HepG2 (cell line): Measurements from ENCODE around the gene TUBGCP3. TPM values are rescaled to one million over a fixed set of nuclear protein-coding genes. Genes with fewer than 3 reads are reported as not detected.
A peak's percentile ranks its signal among the peaks of the same experiment; 100 is the strongest.

Experiments used
- ATF2 ChIP-seq: sonication (generic); formaldehyde crosslinking; IDR thresholded peaks from 2 replicates; pipeline ENCODE4 v1.4.0; 2020; ENCODE audit warnings: missing genetic modification reagents
- ATF7 ChIP-seq, 2 experiments: fragments of 450-650 bp in 1 of 2; sonication (generic) in 1 of 2; formaldehyde crosslinking in 1 of 2; IDR thresholded peaks; 2 replicates each; pipeline versions ENCODE4 v1.4.0 to v1.6.1; 2016 to 2020; ENCODE audit warnings: antibody characterized with exemption in 1 of 2, mild to moderate bottlenecking in 1 of 2, missing genetic modification reagents in 1 of 2
- CAMTA2 ChIP-seq: sonication (generic); formaldehyde crosslinking; IDR thresholded peaks from 2 replicates; pipeline ENCODE4 v1.4.0; 2020; ENCODE audit warnings: mild to moderate bottlenecking, missing genetic modification reagents, borderline replicate concordance
- CCDC6 ChIP-seq: sonication (generic); formaldehyde crosslinking; IDR thresholded peaks from 2 replicates; pipeline ENCODE4 v1.8.1; 2022; ENCODE audit warnings: mild to moderate bottlenecking, missing genetic modification reagents, moderate library complexity
- FOXC1 ChIP-seq: sonication (generic); formaldehyde crosslinking; IDR thresholded peaks from 2 replicates; pipeline ENCODE4 v1.8.0; 2022; ENCODE audit warnings: mild to moderate bottlenecking, missing genetic modification reagents, borderline replicate concordance
- PRMT3 ChIP-seq: sonication (generic); formaldehyde crosslinking; IDR thresholded peaks from 2 replicates; pipeline ENCODE4 v1.8.1; 2022; ENCODE audit warnings: low read depth, mild to moderate bottlenecking, moderate library complexity, missing genetic modification reagents, borderline replicate concordance
- REXO4 ChIP-seq: sonication (generic); formaldehyde crosslinking; IDR thresholded peaks from 2 replicates; pipeline ENCODE4 v1.8.0; 2022; ENCODE audit warnings: missing genetic modification reagents, mild to moderate bottlenecking, borderline replicate concordance
- SALL2 ChIP-seq: sonication (generic); formaldehyde crosslinking; IDR thresholded peaks from 2 replicates; pipeline ENCODE4 v1.8.1; 2023; ENCODE audit warnings: mild to moderate bottlenecking, missing genetic modification reagents, inconsistent platforms
- TBX3 ChIP-seq: fragments of 450-650 bp; IDR thresholded peaks from 2 replicates; pipeline ENCODE4 v1.6.1; 2017; ENCODE audit warnings: antibody characterized with exemption, mild to moderate bottlenecking, inconsistent platforms, borderline replicate concordance
- TCF12 ChIP-seq, 2 experiments: fragments of 450-650 bp in 1 of 2; sonication (generic) in 1 of 2; formaldehyde crosslinking in 1 of 2; IDR thresholded peaks; 2 replicates each; pipeline versions ENCODE4 v1.6.1 to v1.8.0; 2017 to 2022; ENCODE audit warnings: antibody characterized with exemption in 1 of 2, mild to moderate bottlenecking in 1 of 2, missing genetic modification reagents in 1 of 2, moderate library complexity in 1 of 2
- THAP8 ChIP-seq: sonication (generic); formaldehyde crosslinking; IDR thresholded peaks from 2 replicates; pipeline ENCODE4 v1.5.1; 2020; ENCODE audit warnings: missing genetic modification reagents, mild to moderate bottlenecking, borderline replicate concordance
- ZFP41 ChIP-seq: sonication (generic); formaldehyde crosslinking; IDR thresholded peaks from 2 replicates; pipeline ENCODE4 v1.4.0; 2020; ENCODE audit warnings: mild to moderate bottlenecking, missing genetic modification reagents, borderline replicate concordance
- ZFYVE20 ChIP-seq: sonication (generic); formaldehyde crosslinking; IDR thresholded peaks from 2 replicates; pipeline ENCODE4 v1.8.0; 2023; ENCODE audit warnings: low read depth, mild to moderate bottlenecking, moderate library complexity, missing genetic modification reagents, borderline replicate concordance
- ZNF335 ChIP-seq: sonication (generic); formaldehyde crosslinking; IDR thresholded peaks from 2 replicates; pipeline ENCODE4 v1.4.0; 2020; ENCODE audit warnings: missing genetic modification reagents
- ZNF577 ChIP-seq: sonication (generic); formaldehyde crosslinking; IDR thresholded peaks from 2 replicates; pipeline ENCODE4 v1.4.0; 2020; ENCODE audit warnings: mild to moderate bottlenecking, low read depth, missing genetic modification reagents, borderline replicate concordance
- ZNF704 ChIP-seq: sonication (generic); formaldehyde crosslinking; IDR thresholded peaks from 2 replicates; pipeline ENCODE4 v1.8.1; 2023; ENCODE audit warnings: mild to moderate bottlenecking, inconsistent platforms, moderate library complexity, missing genetic modification reagents, borderline replicate concordance
- polyA plus RNA-seq, 8 experiments: library from polyadenylated mRNA; depleted of rRNA in 3 of 8; stranded (reverse) in 7 of 8; unstranded in 1 of 8; fragments of >200 nt; fragmentation: Illumina TruSeq in 4 of 8; extraction: Trizol in 4 of 8; gene quantifications; 2 replicates each; pipeline versions ENCODE4 v1.2.1 to v1.2.3, GENCODE V29; 2011 to 2016; ENCODE audit warnings: low read depth in 4 of 8, missing spikeins in 1 of 8, mixed read lengths in 1 of 8; ENCODE audit not compliant: insufficient read depth in 1 of 8
- total RNA-seq, 5 experiments: library from RNA; depleted of rRNA; stranded (reverse); fragments of >200 nt; fragmentation: Illumina TruSeq; extraction: Trizol; gene quantifications; 2 replicates each; pipeline ENCODE4 v1.2.3, GENCODE V29; 2016; ENCODE audit warnings: low read depth in 1 of 5
- TF ChIP-seq, protein P1 (sequence below): fragments of 450-650 bp; IDR thresholded peaks from 2 replicates; pipeline ENCODE4 v1.6.1; 2016
- TF ChIP-seq, protein P2 (sequence below): sonication (generic); formaldehyde crosslinking; IDR thresholded peaks from 2 replicates; pipeline ENCODE4 v1.9.0; 2022; ENCODE audit warnings: missing genetic modification reagents, mild to moderate bottlenecking, borderline replicate concordance
- TF ChIP-seq, protein P3 (sequence below): sonication (generic); formaldehyde crosslinking; IDR thresholded peaks from 2 replicates; pipeline ENCODE4 v1.8.0; 2022; ENCODE audit warnings: missing genetic modification reagents, mild to moderate bottlenecking, inconsistent platforms, borderline replicate concordance

TUBGCP3 gene
- total and polyA plus RNA-seq, 2 of the 13 experiments (the other 11 are each of a cell fraction or from before 2014, with no cell fraction given), result 12.6 to 15.5 TPM

GRCh38 chr13:112587764-112588489 lies at the start of gene TUBGCP3 (continued):
- peak; percentile 91 for TF ChIP-seq ZFP41
- TF ChIP-seq CAMTA2 (CRISPR knock-in tag), result no peak
- peak; percentile 81; the same call in 1 of the 2 replicates for TF ChIP-seq PRMT3 (CRISPR knock-in tag)
- peak; percentile 94 for TF ChIP-seq CCDC6
- TF ChIP-seq ZNF704 (CRISPR knock-in tag), result peak; percentile 99
- no peak for TF ChIP-seq TCF12 (IDR thresholded peaks at IDR 0.05)
- peak; percentile 47; the same call in 1 of the 2 replicates for TF ChIP-seq TCF12 (CRISPR knock-in tag; IDR thresholded peaks at IDR 0.05)
- TF ChIP-seq REXO4 (CRISPR knock-in tag), result 0 out of 2 replicates have a peak, but pooled peaks have one; percentile 82
- TF ChIP-seq ZNF335 (CRISPR knock-in tag), result no peak
- TF ChIP-seq, protein P1, sequence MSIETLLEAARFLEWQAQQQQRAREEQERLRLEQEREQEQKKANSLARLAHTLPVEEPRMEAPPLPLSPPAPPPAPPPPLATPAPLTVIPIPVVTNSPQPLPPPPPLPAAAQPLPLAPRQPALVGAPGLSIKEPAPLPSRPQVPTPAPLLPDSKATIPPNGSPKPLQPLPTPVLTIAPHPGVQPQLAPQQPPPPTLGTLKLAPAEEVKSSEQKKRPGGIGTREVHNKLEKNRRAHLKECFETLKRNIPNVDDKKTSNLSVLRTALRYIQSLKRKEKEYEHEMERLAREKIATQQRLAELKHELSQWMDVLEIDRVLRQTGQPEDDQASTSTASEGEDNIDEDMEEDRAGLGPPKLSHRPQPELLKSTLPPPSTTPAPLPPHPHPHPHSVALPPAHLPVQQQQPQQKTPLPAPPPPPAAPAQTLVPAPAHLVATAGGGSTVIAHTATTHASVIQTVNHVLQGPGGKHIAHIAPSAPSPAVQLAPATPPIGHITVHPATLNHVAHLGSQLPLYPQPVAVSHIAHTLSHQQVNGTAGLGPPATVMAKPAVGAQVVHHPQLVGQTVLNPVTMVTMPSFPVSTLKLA, result no peak
- no peak; the same call in 1 of the 2 replicates for TF ChIP-seq THAP8
- TF ChIP-seq ATF2 (CRISPR knock-in tag), result peak; percentile 89
- TF ChIP-seq, protein P2, sequence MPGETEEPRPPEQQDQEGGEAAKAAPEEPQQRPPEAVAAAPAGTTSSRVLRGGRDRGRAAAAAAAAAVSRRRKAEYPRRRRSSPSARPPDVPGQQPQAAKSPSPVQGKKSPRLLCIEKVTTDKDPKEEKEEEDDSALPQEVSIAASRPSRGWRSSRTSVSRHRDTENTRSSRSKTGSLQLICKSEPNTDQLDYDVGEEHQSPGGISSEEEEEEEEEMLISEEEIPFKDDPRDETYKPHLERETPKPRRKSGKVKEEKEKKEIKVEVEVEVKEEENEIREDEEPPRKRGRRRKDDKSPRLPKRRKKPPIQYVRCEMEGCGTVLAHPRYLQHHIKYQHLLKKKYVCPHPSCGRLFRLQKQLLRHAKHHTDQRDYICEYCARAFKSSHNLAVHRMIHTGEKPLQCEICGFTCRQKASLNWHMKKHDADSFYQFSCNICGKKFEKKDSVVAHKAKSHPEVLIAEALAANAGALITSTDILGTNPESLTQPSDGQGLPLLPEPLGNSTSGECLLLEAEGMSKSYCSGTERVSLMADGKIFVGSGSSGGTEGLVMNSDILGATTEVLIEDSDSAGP (CRISPR knock-in tag), result peak; percentile 94
- peak; percentile 91 for TF ChIP-seq SALL2 (CRISPR knock-in tag)
- TF ChIP-seq TBX3, result no peak
- TF ChIP-seq FOXC1, result peak; percentile 96
- 0 out of 2 replicates have a peak, but pooled peaks have one; percentile 88 for TF ChIP-seq ZNF577 (CRISPR knock-in tag)
- peak; percentile 97 for TF ChIP-seq ZFYVE20 (CRISPR knock-in tag)
- TF ChIP-seq ATF7 (IDR thresholded peaks at IDR 0.05), result no peak
- TF ChIP-seq ATF7 (CRISPR knock-in tag; IDR thresholded peaks at IDR 0.05), result peak; percentile 90
- TF ChIP-seq, protein P3, sequence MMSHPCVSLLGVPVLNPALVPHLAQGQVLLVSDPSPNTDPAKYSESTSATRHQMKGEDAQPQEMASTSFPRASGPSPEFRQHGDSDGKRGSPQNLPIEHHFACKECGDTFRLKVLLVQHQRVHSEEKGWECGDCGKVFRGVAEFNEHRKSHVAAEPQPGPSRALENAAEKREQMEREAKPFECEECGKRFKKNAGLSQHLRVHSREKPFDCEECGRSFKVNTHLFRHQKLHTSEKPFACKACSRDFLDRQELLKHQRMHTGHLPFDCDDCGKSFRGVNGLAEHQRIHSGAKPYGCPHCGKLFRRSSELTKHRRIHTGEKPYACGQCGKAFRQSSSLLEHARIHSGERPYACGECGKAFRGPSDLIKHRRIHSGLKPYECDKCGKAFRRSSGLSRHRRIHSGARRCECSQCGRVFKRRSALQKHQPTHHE (CRISPR knock-in tag), result peak; percentile 91; the same call in 1 of the 2 replicates
